Measurements from ENCODE around the gene DIRAS1.
A peak's percentile ranks its signal among the peaks of the same experiment; 100 is the strongest.

The DIRAS1 gene

GRCh38 chr19:2754659-2755447 lies 33.7 kb upstream of the DIRAS1 start:
- DNase-seq = no peak

DNA sequence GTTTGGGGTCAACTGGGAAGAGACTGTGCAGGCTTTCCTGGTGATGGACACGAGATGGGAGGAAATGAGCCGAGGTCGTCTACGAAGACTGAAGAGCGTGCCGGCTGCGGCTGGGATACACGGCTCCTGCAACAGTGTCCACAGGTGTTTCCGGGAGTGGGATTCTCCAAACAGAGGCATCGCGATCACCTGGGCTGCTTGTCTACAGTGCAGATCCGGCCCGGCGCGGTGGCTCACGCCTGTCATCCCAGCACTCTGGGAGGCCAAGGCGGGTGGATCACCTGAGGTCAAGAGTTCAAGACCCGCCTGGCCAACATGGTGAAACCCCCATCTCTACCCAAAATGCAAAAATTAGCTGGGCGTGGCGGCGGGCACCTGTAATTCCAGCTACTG lies 30.3 kb upstream of the DIRAS1 start:
- no peak for DNase-seq

- peak; percentile 25 for DNase-seq
These were observed 29.8 kb upstream of the DIRAS1 start for GRCh38 chr19:2750808-2751437.

DNA sequence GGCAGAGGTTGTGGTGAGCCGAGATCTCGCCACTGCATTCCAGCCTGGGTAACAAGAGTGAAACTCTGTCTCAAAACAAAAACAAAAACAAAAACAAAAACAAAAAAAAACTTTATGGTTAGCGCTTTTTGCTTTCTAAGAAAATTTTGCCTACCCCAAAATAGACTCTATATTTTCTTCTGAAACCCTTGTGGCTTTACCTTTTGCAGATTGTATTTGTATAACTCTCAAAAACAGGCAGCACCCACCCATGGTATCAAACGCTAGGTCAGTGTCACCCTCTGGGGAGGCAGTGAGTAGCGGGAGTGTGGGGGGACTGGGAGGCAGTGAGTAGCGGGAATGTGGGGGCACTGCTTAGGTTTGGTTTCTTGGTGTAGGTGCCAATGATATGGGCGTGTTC lies 26.2 kb upstream of the DIRAS1 start:
- DNase-seq = no peak

DNA sequence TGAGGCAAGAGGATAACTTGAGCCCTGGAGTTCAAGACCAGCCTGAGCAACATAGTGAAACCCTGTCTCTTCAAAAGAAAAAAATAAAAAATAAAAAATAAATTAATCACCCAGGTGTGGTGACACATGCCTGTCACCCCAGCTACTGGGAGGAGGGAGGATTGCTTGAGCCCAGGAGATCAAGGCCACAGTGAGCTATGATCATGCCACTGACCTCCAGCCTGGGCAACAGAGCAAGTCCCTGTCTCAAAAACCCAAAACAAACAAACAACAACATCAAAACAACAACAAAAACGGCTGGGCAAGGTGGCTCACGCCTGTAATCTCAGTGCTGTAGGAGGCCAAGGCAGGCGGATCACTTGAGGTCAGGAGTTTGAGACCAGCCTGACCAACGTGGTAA lies 22.9 kb upstream of the DIRAS1 start:
- DNase-seq = no peak

DNA sequence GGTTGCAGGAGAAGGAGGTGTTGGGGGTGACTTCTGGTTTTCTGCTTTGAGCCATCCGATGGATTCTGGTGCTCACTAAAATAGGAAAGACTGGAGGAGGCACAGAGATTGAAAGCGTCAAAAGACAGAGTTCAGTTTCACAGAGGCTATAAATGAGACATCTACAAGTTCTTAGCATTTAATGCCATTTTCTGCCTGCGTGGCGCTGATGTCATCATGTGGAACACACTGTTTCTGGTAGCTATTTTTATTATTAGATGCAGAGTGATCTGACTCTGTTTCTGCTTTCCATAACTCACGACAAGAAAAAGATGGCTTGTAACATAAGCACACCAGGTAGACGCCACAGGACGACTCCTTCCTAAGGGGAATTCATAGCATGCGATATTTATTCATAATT lies 21.9 kb upstream of the DIRAS1 start:
- DNase-seq = no peak

GRCh38 chr19:2740314-2740656 lies 19.1 kb upstream of the DIRAS1 start:
- DNase-seq = no peak

DNA sequence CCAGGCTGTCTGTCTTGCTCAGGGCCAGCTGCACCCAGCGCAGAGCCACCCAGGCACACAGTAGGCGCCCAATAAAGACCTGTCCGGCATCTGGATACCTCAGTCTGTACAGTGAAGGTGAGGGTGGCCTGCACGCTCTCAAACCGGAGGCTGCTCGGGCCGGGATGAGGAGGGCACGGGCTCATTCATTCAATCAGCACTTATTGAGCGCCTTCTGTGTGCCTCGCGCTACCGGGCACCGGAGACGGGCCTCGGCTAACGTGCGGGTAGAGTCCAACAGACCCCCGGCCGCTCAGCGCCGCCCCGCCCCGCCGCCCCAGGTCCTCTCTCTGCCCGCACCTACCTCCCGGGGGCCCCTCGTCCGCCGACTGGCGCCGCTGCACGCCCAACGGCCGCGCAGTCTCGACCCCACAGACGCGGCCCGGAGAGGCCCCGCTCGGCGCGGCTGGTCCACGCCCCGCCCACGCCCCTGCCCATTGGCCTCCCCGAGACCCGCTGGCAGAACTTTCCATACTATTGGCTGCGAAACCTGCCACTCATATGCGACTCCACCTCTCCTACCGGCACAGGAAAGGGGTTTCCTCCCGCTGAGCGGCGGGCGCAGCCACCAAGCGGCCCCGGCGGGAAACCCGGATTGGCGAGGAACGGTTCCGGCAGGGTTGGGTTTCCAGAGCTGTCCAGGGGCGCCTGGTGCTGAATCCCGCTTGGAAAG lies 18.6 kb upstream of the DIRAS1 start, which contains the start of gene SLC39A3:
SLC39A3 (minus strand) TSS at position 416 of the 712 bp plus-strand sequence. CDS start 2,760 bp downstream, outside the sequence.
- DNase-seq = peak; percentile 86

- no peak for DNase-seq
These were observed 15.5 kb upstream of the DIRAS1 start for GRCh38 chr19:2736550-2737190.

GRCh38 chr19:2735374-2735773 lies 14.2 kb upstream of the DIRAS1 start:
- no peak for DNase-seq

DNA sequence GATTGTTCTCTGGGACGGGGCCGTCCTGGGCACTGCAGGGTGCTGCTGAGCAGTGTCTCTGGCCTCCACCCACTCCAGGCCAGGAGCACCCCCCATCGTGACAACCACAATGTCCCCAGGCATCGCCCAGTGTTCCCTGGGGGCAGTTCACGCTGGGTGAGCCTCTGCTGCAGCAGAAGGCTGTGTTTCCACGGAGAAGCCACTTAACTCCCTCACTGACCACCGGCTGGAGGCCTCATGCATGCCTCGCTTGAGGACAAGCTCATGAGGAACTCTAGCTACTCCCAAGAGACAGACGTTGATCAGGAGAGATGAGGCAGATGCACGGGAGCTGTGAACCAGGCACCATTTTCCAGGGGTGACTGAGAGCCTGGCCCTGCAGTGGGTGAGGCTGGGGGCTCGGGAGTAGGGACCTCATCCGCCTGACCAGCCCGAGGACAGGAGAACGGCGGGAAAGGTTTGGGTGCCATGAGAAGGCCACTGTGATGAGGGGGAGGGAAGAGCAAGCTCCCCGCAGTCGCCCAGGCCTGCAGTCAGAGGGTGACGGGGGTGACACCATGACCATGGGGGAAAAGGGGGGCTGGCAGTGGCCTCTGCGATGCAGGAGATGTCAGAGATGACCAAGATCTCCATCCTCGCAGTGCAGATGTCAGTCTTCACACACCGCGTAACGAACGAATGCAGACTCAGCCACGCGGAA lies 13.6 kb upstream of the DIRAS1 start:
- no peak for DNase-seq

- DNase-seq = no peak
These were observed 12.9 kb upstream of the DIRAS1 start for GRCh38 chr19:2733930-2734588.

DNA sequence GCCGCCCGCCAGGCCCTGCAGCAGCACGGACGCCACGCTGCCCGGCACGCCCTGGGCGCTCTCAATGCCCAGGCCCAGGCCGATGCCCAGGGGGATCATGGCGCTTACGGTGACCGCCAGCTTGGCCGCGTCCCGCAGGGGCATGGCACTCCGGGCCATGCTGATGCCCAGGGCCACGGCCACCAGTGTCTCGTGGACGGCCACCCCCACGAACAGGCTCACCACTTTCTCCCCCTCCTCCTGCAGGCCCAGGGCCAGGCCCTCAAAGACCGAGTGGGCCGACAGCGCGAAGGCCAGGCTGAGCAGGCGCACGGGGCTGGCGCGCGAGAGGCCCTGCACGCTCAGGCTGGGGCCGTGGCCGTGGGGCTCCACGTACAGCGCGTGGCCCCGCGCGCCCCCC lies 11.7 kb upstream of the DIRAS1 start:
- no peak for DNase-seq

DNA sequence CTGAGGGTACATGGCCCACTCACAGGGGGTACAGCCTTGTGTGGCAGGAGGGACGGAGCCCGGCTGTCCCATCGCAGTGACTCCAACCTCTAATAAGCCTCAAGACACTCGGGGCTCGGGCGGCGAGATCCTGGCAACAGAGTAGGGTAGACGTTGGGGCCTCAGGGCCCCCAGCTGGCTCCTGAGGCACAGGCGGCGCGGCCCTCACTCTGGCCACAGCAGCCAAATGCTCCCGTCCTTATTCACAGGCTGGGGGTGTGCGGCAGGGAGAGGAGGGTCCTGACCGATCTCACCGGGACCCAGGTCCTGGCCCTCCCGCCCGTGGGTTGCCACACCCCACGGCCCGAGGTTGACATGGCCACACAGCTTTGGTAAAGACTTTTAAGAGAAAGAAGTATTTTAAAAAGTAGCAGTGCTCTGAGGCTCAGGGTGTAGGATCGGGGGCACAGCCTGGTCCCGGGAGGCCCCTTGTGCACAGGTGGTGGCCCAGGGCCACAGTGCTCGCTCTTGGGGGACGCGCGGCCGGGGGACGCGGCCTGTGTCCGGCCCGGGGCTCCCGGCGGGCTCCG lies 11.1 kb upstream of the DIRAS1 start:
- DNase-seq = no peak

- DNase-seq = no peak
These were observed 10.2 kb upstream of the DIRAS1 start for GRCh38 chr19:2731181-2731995.

GRCh38 chr19:2729943-2730818 lies 9.0 kb upstream of the DIRAS1 start:
- DNase-seq = no peak

GRCh38 chr19:2728783-2729387 lies 7.7 kb upstream of the DIRAS1 start:
- no peak for DNase-seq

DNA sequence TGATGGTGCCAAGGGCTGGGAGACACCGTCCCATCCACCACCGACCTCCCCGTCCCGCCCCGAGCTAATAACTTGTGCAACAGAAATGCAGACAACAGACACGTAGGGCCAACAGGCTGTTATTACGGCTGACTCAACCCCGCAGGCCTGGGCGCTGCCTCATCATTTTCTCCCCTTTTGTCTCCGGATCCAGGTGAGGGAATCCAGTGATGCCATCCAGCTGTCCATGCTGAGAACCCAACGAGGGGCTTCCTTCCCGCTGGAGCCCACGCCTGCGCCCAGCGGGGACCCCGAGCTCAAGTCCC lies 6.4 kb upstream of the DIRAS1 start:
- no peak for DNase-seq

GRCh38 chr19:2726904-2727639 lies 5.9 kb upstream of the DIRAS1 start:
- DNase-seq = no peak
